ENCODE measurements around the gene TBC1D22A.

The TBC1D22A gene

GRCh38 chr22:46972256-46972655, 209.8 kb downstream of the TBC1D22A start (continued):
- TF ChIP-seq PATZ1 (CRISPR knock-in tag; IDR thresholded peaks at IDR 0.05; ENCODE audit: borderline replicate concordance), result no peak
- no peak for TF ChIP-seq ZNF565 (CRISPR knock-in tag; conservative IDR thresholded peaks at IDR 0.05; ENCODE audit: low read depth)
- no peak for TF ChIP-seq TOX (CRISPR knock-in tag; IDR thresholded peaks at IDR 0.05; ENCODE audit: borderline replicate concordance)

GRCh38 chr22:46972901-46973831, 210.7 kb downstream of the TBC1D22A start:
- ATAC-seq, result no peak
- TF ChIP-seq ZNF565 (CRISPR knock-in tag; conservative IDR thresholded peaks at IDR 0.05; ENCODE audit: low read depth), result no peak
- TF ChIP-seq TCF4 (CRISPR knock-in tag; IDR thresholded peaks at IDR 0.05; ENCODE audit: borderline replicate concordance), result peak; percentile 73; the same call in 1 of the 2 replicates
- no peak for TF ChIP-seq ZFP3 (CRISPR knock-in tag; IDR thresholded peaks at IDR 0.05)

- no peak for ATAC-seq
- TF ChIP-seq SNAI2 (CRISPR knock-in tag; IDR thresholded peaks at IDR 0.05) (no peak), OSR1 (CRISPR knock-in tag; IDR thresholded peaks at IDR 0.05) (no peak), ZFP30 (CRISPR knock-in tag; IDR thresholded peaks at IDR 0.05) (no peak), GLIS3 (CRISPR knock-in tag; IDR thresholded peaks at IDR 0.05) (no peak), ZNF70 (CRISPR knock-in tag; IDR thresholded peaks at IDR 0.05) (no peak), ZC3H10 (CRISPR knock-in tag; IDR thresholded peaks at IDR 0.05) (no peak), TOX (CRISPR knock-in tag; IDR thresholded peaks at IDR 0.05; ENCODE audit: borderline replicate concordance) (no peak), BACH2 (CRISPR knock-in tag; IDR thresholded peaks at IDR 0.05; ENCODE audit: borderline replicate concordance) (no peak), ZNF8 (CRISPR knock-in tag; IDR thresholded peaks at IDR 0.05) (no peak), RARB (CRISPR knock-in tag; IDR thresholded peaks at IDR 0.05) (no peak), ESRRG (CRISPR knock-in tag; IDR thresholded peaks at IDR 0.05) (no peak), ZNF565 (CRISPR knock-in tag; conservative IDR thresholded peaks at IDR 0.05; ENCODE audit: low read depth) (no peak), ZFP3 (CRISPR knock-in tag; IDR thresholded peaks at IDR 0.05) (no peak), PATZ1 (CRISPR knock-in tag; IDR thresholded peaks at IDR 0.05; ENCODE audit: borderline replicate concordance) (no peak)
These were observed 211.6 kb downstream of the TBC1D22A start for GRCh38 chr22:46974077-46974476.

GRCh38 chr22:46974631-46975585, 212.5 kb downstream of the TBC1D22A start:
- no peak for TF ChIP-seq PATZ1 (CRISPR knock-in tag; IDR thresholded peaks at IDR 0.05; ENCODE audit: borderline replicate concordance)
- no peak for TF ChIP-seq SNAI2 (CRISPR knock-in tag; IDR thresholded peaks at IDR 0.05)
- TF ChIP-seq PPARA (CRISPR knock-in tag; IDR thresholded peaks at IDR 0.05; ENCODE audit: borderline replicate concordance), result no peak
- no peak for TF ChIP-seq ARNTL (CRISPR knock-in tag; IDR thresholded peaks at IDR 0.05; ENCODE audit: borderline replicate concordance, low read depth)
- no peak for TF ChIP-seq ZNF8 (CRISPR knock-in tag; IDR thresholded peaks at IDR 0.05)
- no peak for TF ChIP-seq TOX (CRISPR knock-in tag; IDR thresholded peaks at IDR 0.05; ENCODE audit: borderline replicate concordance)
- no peak for TF ChIP-seq ZFP30 (CRISPR knock-in tag; IDR thresholded peaks at IDR 0.05)
- no peak for TF ChIP-seq OSR1 (CRISPR knock-in tag; IDR thresholded peaks at IDR 0.05)
- no peak for TF ChIP-seq POU6F1 (CRISPR knock-in tag; IDR thresholded peaks at IDR 0.05; ENCODE audit: borderline replicate concordance, low read depth)
- no peak for TF ChIP-seq CSRNP3 (CRISPR knock-in tag; IDR thresholded peaks at IDR 0.05)
- no peak for TF ChIP-seq ISL1 (CRISPR knock-in tag; IDR thresholded peaks at IDR 0.05)
- TF ChIP-seq TCF4 (CRISPR knock-in tag; IDR thresholded peaks at IDR 0.05; ENCODE audit: borderline replicate concordance), result no peak
- TF ChIP-seq ESRRG (CRISPR knock-in tag; IDR thresholded peaks at IDR 0.05), result no peak
- no peak for TF ChIP-seq CSDC2 (CRISPR knock-in tag; IDR thresholded peaks at IDR 0.05)
- no peak for ATAC-seq
